HG02571 (cell line): ENCODE data around the gene KAZN.
"Not testable (repeated sequence)": the region's sequence is repeated elsewhere in the genome, so short reads cannot be mapped to it uniquely, and the experiment has no call there.

Experiments used
- ATAC-seq: cut with Tn5 transposase; IDR thresholded peaks from one replicate; pipeline ENCODE4 v1.9.1; 2021; ENCODE audit warnings: mild to moderate bottlenecking, moderate library complexity; ENCODE audit not compliant: unreplicated experiment

KAZN gene

DNA sequence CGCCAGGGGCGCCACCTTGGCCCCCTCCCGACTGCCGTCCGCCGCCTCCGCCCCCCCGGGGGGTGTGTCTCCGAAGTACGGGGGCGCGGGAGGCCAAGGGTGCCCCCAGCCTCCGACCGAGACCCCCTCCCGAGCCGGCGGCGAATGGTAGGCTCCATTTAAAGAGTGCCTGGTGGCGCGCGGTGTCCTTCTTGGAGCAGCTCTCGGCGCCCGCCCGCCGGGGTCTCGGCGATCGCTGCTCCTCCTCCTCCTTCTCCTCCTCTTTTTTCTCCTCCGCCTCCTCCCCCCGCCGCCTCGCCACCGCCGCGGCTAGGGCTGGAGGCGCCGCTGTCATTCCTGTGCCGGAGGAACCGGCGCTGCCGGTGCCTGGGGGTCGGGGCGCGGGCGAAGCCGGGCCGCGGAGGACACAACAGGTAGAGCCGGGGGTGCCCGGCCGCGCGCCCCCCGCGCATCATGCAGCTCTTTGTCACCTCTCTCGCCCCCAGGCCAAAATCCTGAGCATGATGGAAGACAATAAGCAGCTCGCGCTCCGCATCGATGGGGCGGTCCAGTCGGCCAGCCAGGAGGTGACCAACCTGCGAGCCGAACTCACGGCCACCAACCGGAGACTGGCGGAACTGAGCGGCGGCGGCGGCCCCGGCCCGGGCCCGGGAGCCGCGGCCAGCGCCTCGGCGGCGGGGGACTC lies at the start of gene KAZN:
Gene KAZN, plus strand, starts transcription at position 188 of the 685 bp plus-strand sequence.
- no peak for ATAC-seq

DNA sequence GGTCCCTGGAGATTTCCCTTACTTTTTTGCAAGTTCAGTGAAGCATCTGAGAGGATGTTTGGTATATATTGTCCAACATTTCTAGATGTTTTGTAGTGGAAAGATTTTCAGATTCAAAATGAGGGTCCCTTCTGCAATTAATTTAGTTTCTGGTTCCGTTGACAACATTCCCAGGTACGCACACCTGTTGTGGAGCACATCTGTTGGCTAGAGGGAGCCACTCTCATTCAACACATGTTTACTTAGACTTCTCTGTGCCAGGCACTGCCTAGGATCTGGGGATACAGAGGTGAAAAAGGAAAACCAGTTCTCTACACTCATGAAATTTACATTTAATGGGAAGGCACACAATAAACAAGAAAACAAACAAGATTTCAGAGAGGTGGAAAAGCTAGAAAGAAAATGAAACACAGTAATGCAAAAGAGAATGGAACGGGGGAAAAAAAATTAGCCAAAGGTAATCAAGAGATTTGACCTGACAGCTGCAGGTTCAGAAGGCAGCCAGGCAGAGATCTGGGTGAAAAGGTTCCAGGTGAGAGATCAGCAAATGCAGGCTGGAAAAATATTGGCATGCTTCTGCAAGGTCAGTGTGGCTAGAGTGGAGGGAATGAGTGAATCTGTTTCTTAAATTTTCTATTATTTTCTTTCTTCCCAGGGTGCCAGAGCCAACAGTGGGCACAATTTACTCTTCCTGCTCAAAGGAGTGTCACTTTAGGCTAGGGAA lies 48.4 kb upstream of the KAZN start:
- ATAC-seq: no peak

DNA sequence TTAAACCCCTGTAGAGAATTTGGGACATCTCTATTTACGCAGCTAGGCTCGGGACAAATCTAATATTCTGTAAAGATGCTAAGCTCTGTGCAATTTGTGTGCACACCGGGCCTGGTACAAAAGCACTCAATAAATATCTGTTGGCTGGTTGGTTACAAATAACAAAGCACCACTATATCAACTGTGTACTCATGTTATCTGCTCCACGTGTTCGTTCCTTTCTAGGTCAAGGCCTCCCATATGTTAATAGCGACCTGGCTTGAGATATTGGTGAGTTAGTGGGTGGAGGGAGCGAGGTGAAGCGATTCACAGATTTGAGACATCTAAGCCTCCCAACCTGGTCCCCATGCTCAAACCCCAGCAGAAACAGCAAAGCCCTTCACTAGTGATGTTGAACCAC lies 47.1 kb upstream of the KAZN start:
- ATAC-seq: no peak

DNA sequence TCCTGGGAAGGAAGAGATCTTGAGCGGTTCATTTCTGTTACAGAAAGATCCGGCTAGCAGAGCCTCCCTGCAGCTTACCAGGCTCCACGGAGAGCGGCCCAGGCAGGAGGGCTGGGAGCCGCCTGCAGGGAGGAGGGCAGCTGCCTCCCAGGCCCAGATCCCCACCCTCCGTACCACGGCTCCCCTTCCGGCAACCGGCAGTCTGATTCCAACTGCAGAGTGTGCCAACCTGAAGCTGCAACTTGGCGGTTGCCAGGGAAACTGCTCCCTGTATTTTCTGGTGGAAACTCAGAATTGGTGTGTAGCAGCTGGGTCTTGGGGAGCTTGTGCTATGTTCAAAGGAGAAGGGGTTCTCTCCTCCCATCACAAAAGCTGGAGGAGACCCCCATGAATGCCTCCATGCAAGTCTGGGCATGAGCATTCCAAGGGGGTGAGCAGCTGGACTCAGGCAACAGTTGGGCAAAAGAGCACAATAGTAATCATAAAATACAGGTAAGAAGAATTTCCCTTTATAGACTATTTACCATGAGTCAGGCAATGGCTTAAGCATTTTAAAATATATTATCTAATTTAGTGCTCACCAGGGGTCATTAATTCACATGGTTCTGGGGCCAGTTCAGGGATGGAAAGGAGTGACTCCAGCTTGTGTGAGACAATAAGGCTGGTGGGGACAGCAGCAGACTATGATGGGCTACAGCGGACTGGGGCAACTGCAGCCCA lies 46.1 kb upstream of the KAZN start:
- ATAC-seq: no peak

DNA sequence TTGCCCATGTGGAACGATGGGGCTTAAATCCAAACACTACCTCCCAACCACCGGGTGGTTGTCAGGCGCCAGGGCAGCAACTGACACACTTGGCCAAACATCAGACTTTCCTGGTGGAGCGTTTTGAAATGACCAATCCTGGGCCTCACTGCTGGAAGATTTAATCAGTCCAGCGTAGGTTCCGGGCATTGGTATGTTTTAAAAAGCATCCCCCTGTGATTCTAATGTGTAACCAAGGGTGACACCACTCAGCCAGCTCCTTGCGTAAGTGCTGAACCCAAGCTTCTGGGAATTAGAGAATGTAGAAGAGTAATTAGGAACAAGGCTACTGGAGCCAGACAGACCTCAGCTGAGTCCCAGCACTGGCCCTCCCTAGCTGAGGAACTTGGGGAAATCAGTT lies 44.8 kb upstream of the KAZN start:
- ATAC-seq: no peak

DNA sequence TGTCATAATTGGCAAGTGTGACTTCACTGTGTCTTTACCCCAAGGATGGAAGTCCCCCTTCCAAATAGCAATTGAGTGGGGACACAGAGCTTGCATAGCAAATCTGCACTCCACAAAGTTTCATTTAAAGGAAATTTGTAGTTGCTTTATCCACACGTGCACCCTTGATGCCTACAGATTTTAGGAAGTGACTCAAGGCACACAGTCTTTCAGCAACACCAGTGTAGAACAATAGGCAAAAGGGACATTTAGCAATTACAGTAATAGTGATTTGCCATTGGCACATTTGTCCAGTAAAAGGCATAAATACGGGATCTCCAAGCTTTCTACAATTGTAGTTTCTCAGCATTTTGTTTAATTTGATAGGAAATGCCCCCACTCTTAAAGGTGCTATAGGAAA lies 43.4 kb upstream of the KAZN start:
- ATAC-seq: no peak

DNA sequence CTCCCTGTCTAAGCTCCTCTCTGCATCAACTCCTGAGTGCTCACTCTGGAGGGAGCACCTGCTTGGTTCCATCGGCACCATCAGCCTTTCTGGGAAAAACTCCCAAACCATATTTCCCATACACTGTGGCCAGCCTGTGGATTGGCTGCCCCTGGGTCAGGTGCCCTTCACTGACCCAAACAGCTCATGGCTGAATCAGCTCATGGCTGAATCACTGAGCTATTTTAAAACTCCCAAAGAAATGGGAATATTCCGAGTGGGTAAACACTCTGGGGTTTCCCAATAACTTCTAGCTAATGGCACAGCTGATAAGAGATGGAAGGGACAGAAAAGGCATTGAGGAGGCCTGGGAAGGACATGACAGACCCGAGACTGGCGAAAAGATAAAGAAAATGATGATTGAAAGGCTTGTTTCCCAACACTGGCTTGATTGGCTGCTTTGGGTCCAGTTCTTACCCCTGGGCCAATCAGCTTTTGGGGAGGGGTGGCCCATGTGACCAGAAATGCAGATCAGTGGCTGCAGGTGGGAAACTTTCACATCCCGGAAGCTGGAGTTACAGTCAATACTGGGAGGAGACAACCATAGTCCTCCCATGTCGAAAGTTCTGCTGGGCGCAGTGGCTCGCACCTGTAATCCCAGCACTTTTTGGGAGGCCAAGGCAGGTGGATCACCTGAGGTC lies 37.3 kb upstream of the KAZN start:
- no peak for ATAC-seq

DNA sequence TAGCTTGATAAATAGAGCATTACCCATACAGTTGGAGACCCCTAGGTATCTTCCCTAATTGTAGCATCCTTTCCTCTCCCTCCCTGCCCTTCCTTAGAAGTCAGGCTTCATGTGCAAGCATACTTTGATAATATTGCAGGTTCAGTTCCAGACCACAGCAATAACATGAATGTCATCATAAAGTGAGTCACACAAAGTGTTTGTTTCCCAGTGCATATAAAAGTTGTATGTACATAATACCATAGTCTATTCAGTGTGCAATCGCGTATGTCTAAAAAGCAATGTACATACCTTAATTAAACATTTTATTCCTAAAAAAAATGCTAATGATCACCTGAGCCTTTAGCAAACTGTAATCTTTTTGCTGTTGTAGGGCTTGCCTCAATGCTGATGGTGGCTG lies 33.4 kb upstream of the KAZN start:
- ATAC-seq: no peak

DNA sequence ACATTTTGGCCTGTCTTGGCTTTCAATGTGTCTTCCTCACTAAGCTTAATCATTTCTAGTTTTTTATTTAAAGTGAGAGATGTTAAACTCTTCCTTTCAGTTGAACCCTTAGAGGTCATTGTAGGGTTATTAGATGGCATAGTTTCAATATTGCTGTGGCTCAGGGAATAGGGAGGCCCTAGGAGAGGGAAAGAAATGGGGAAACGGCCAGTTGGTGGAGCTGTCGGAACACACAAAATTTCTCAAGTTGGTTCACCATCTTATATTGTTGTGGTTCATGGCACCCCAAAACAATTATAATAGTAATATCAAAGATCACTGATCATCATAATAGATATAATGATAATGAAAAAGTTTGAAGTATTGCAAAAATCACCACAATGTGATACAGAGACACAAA lies 31.4 kb upstream of the KAZN start:
- ATAC-seq: no peak

DNA sequence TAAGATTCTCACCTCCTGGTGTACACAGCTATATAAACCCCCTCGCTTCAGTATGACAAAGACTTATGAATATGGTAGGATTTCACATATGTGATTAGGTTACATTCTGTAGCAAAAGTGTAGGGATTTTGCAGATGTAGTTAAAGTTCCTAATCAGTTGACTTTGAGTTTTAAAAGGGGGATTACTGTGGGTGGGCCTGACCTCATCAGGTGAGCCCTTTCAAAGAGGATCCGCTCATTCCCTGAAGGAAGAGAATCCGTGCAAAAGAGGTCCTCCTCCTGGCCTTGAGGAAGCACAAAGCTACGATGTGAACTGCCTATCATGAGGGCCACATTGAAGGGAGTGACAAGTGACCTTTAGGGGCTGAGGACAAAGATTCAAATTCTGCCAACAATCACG lies 30.6 kb upstream of the KAZN start:
- ATAC-seq: no peak

DNA sequence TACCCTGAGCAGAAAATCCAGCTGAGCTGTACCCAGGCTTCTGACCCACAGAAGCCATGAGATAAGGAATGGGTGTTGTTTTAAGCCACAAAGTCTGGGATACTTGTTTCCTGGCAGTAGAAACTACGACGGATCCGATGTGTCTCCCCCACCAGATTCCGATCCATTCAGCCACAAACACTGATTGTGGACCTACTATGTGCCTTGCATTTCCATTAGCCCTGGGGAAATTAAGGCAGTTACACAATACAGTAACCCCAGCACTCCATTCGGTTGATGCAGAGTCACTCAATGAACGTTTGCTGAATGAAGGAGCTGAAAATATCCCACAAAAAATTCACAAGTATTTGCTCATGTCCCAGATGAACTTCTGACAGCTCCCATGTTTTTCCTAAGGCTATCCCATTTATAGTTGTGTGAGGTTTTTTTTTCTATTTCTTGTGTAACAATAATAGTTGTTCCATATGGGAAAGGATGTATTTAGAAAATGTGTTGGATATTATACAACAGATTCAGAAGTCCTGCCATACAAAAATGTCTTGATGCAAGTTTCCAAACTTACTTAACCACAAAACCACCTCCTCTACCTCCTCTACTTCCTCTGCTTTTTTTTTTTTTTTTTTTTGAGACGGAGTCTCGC lies 29.6 kb upstream of the KAZN start:
- no peak for ATAC-seq

DNA sequence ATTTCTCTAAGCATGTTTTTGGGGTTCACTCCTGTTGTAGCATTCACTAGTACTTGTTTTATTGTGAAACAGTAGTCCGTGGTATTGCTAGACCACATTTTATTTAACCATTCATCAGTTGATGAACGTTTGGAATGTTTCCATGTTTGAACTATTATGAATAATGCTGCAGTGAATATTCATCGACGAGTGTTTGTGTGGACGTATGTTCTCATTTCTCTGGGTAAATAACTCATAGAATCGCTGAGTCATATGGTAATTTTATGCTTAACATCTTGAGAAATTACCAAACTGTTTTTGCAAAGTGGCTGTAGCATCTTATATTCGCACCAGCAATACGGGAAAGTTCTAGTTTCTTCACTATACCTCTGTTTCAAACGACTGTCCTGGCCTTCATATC lies 28.0 kb upstream of the KAZN start:
- no peak for ATAC-seq

DNA sequence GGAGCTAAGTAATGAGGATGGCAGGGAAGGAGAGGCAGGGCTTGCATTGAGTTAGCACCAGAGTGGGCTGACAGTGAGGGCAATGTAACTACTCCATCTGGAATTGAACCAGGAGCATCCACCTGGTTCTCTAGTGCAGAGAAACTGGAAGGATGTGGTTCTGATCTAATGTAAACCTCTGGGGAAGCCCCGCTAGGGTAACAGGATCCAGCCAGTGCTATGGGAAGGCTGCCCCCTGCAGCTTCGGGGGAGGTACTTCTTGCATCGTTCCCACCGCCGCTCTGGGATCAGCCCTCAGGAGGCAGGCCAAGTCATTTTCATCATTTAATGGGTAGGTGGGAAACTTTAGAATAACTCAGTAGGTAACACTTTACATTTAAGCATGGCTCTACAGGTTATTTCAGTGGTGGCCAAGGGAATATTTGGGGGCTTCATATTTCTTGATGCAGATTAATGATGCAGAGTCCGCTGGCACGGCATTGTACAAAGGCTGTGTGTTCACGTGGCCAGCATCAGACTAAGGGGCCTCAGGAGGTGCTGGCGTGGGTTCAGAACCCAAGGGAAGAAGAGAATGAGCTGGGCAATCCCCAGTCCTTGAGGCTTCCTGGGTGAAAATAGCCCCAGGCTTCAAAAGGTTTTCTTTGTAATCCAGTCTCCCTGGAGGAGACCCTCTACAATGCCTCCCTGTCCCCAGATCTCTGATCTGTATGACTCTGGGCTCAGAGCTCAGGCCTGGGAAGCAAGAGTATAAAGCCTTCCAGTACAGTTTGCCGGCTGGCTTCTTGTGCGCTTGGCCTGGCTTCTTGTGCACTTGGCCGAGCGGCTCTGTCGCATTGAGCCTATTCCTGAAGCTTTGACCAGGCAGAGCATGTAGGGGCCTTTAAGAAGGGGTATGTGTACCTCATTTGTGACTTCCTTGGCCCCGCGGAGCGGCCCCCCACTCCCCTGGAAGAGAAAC lies 26.4 kb upstream of the KAZN start:
- ATAC-seq: no peak

DNA sequence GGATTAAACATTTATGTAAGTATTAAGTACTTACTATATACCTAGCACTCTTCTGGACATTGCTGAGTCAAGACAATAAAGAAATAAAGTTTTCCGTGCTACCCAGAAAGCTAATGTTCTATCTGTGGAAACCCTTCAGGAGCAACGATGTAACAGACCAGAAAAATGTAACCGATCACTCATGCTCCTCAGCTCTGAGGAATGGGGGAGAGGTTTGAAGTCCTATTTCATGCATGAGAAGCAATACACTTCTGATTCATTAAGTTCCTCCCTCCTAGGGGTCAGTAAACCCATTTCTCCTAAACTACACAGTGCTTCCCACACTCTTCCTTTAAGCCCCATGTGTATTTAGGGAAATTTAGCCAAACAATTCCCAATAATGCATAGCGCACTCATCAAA lies 25.6 kb upstream of the KAZN start:
- ATAC-seq: no peak

DNA sequence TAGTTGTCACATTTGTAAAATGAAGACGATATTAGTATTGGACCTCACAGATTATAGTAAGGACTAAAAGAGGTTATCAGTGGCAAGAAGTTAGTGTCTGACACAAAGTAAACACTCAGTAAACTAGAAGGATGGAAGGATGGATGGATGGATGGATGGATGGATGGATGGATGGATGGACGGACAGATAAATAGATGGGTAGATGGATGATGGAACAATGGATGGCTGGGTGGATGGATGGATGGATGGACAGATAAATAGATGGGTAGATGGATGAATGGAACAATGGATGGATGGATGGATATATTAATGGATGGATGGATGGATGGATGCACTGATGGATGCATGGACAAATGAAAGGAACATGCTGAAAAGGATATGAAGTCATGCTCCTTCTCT lies 22.3 kb upstream of the KAZN start:
- no peak for ATAC-seq

DNA sequence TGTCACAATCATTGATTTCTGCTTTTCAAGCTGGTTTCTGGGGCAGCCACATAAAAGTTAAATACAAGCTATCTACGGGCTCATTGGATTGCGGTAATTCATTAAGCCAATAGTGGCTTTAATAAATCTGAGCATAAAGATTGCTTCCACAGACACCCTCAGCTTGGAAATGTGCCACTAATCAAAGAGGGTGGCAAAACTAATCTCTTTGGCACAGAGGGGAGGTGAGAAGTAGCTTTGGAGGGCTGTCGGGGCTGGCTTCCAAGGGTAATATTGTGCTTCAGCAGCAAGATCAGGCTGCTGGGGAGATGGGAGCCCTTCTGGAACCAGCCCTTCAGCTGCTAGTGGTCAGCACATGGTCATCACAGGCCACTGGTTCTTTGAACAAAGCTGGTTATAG lies 21.2 kb upstream of the KAZN start:
- no peak for ATAC-seq

DNA sequence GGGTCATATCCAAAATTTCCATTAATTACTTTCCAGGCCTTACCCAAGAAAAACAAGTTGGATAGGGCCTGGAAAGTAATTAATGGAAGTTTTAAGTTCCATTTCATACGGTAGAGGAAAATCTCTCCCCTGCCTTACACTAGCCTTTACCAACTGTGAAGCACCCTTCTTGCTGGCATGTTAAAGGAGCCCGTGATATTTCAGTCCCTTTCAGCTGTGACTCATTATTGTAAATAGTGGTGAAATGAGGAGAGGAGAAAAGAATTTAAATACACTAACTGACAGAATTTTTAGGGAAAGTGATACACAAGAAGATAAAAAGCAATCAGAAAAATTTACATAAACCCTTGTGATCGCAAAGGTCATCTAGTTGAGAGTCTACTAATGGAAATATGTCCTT lies 20.3 kb upstream of the KAZN start:
- ATAC-seq: no peak

DNA sequence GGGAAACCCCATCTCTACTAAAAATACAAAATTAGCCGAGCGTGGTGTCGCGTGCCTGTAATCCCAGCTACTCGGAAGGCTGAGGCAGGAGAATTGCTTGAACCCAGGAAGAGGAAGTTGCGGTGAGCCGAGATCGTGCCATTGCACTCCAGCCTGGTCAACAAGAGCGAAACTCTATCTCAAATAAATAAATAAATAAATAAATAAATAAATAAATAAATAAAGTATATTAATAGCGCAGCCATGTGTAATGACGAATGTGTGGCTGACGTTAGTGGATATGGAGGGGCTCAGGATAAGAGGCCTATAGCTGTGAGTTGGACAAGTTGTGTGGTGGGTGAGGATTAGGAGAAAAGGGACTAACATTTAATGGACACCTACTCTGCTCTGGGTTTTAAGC lies 18.2 kb upstream of the KAZN start:
- ATAC-seq: not testable (repeated sequence)

DNA sequence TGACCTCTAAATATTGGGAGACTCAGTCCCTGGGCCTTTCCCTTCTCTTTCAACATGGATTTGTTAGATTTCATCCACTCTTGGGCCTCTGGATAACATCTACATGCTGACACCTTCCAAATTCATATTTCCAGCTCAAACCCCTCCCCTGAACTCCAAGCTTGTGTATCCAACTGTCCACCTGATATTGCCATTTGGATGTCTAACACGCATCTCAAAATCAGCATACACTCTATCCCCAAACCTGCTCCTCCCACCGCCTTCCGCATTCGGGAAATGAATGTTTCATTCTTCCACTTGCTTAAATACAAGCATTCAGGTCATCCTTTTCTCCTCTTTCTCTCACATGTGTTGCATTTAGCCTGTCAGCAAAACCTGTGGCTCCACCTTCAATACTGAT lies 17.5 kb upstream of the KAZN start:
- no peak for ATAC-seq

DNA sequence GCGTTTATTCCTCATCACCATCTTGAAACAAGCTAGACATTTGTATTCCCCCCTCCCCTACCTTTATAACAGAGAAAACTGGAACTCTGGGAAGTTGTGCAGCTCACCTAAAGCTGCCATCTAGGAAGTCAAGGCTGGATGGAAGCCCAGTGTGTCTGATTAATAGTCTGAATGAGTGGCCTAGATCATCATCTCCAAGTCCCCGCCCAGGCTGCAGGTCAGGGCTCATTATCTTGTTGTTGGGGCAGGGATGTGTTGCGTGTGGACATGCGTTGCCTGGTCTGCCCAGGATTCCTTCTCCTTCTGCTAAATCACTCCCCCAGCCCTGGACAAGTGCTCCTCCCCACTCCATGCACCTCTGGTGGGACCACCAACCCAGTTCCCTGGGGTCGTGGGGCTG lies 14.7 kb upstream of the KAZN start:
- ATAC-seq: no peak
